Left lobe of liver (tissue), 2 donors: ENCODE data around the gene SEPTIN6. TPM values are rescaled to one million over a fixed set of nuclear protein-coding genes. Genes with fewer than 3 reads are reported as not detected.

Experiments
- ATAC-seq: fragments of 200-7000 bp; cut with Tn5 transposase; one replicate; pipeline ENCODE4 v1.9.1; 2020; ENCODE audit warnings: mild to moderate bottlenecking, moderate library complexity
- DNase-seq: peaks from one replicate; pipeline ENCODE4 v3.0.0-alpha.2; 2020; ENCODE audit warnings: low spot score
- total RNA-seq: library from RNA; stranded (reverse); gene quantifications from one replicate; pipeline ENCODE4 v1.2.1, GENCODE V29; 2021
- donor health status: DM: no; HTN: no; CAD: no; lungs with moderate emphysema.
- donor health status: DM: no; HTN: yes; CAD: no.

The SEPTIN6 gene
- 13.7 TPM for total RNA-seq

DNA sequence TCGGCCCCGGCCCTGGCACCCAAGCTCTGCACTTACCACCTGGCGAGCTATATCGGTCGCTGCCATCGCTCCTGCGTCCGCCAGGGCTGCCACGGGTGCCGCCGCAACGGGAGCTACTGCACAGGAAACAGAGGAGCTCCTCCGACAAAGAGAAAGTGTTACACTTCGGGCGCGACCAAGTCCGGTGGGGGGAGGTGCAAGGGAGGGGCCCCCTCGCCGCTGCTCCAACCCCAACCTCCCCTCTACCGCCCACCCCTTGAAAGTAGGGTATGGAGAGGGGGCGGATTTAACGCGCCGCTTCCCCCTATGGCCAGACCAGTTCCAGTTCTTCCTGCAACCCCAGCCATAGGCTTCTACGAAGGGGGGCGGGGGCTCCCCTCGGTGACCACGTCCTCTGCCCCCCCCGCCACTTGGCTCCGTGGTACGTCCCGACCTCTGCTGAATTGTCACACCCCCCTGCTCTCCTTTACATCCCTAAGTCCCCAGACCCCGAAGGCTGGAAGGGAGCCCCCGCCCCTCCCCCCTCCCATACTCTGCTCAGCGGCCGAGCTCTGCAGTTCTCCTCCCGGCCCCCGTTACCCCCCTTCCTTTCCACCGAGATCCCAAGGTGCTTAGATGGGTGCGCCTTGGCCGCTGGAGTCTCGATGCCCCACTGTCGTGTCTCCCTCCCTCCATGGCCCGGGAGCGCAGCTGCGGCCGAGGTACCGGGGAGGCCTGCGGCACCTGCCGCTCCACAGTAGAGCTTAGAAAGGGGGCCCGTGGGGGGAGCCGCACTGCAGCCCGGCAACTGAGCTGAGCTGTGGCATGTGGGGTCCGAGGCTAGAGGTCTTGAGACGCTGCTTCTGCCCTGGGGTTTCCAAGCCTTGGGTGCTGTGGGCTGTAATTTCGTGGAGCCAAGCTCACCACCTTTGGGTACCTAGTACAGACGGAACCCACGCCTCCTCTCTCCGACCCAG is at the start of gene SEPTIN6:
Gene SEPTIN6 (minus strand): TSS at position 129 of the 956 bp plus-strand sequence. CDS start 63 bp downstream, at position 66.
- peak; percentile 64 for ATAC-seq
- peak; percentile 60 for DNase-seq

DNA sequence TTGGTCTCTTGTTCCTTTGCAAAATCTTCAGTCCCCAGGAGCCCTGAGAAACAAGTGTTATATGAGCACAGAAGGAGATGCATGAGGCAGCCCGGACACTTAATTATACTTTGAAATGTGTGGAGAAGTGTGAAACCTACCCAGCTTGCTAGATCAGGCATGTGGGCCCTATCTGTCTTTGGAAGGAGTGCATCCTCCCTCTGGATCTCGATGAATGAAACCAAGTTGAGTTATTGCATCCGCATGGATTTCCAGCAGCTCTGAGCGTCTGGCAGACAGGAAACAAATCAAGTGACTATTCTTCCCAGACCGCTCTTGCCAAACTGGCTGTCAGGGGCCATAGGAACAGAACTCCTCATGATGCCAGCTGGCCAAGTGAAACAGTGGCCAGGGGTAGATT is 45.8 kb upstream of the SEPTIN6 start:
- ATAC-seq (no peak), DNase-seq (no peak)

DNA sequence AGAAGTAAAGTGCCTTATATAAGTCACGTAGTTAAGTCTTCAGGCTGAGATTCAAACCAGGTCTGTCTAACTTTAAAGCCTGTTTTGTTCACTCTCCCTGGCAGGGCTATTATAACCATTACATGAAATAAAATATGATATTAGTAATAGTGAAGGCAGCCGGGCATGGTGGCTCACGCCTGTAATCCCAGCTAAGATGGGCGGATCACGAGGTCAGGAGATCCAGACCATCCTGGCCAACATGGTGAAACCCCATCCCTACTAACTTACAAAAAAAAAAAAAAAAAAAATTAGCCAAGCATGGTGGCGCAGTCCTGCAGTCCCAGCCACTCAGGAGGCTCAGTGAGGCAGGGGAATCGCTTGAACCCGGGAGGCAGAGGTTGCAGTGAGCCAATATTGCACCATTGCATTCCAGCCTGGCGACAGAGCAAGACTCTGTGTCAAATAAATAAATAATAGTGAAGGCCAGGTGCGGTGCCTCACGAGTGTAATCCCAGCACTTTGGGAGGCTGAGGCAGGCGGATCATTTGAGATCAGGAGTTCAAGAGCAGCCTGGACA is 43.3 kb upstream of the SEPTIN6 start:
- ATAC-seq = no peak
- no peak for DNase-seq

- ATAC-seq (peak; percentile 29), DNase-seq (no peak)
Observed at GRCh38 chrX:119735467-119735866, 42.5 kb upstream of the SEPTIN6 start.

DNA sequence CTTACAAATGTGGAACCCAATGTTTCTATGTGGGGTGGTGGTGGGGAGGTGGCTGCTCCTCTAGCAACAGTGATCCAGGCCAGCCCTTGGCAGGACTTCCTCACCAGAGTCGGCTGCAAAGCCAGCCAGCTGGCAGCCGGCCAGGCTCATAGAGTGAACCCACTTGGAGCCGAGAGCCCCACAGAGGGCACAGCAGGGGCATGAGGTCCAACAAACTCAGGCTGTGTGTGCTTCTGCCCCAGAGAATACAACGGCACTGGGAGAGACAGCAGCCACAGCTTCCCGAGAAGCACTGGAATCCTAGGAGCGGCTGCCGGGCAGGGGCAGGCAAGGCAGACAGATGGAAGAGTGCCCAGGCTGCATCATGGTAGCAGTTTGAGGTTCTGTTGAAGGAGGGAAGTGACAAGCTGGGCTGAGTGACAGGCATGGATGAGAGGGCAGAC is 42.0 kb upstream of the SEPTIN6 start:
- peak; percentile 89 for ATAC-seq
- peak; percentile 76 for DNase-seq

DNA sequence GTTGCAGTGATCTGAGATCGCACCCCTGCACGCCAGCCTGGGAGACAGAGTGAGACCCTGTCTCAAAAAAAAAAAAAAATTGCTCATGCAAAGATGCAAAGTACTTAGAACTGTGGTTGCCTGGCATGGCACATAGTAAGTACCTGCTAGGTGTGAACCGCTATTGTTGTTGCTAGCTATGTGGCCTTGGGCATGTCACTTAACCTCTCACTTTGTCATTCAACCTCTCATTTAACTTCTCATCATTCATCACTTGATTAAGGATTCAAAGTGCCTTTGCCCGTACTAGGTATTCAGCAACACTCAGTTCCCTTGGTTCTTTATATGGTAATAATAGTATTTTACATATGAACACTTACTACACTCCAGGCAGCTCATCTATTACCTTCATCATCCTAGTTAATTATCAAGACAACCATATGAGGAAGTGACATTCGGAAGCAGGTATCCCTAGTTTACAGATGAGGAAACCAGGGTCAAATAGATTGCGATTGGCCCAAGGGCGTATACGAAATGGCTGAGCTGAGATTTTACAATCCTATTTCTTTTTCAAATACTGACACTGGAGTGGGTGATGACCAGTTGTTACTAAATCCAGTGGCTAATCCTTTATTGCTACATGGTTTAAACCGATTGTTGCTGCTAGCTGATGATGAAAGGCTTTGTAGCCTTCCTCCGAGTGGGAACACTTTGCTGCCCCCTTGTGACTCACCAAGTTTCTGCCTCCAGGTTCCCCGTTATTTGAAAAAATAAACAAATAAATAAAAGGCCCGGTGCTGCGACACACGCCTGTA is 36.6 kb upstream of the SEPTIN6 start:
- peak; percentile 52 for DNase-seq
- ATAC-seq = peak; percentile 91

- ATAC-seq (no peak), DNase-seq (no peak)
Observed at GRCh38 chrX:119728487-119728886, 35.5 kb upstream of the SEPTIN6 start.

DNA sequence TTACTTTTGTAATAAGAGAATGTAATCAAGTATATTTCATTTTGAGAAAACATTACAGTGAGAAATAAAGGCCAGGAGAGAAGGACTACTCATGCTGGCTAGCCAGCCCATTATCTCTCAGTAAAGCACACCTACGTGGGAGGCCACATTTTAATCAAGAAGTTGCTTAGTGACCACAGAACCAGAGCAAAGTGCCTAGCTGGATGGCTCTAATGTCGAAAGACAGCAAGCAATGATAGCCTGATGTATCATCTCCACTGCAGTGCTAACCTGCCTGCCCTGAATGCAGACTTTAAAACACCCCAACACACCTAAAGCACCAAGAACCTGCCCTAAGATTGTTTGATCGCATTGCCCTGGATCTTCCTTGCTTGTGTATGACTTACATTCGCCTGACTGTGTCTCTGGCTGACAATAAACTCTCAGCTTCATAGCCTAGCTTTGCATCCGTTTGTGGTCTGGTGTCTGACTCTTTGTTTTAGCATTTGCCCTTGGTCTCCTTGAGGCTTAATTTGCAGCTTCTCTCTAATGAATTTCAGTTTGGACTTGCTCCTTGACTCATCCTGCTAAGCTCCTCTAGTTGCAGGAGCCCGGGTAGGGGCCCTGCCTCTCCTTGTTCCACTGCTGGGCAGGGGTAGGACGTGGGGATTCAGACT is 34.1 kb upstream of the SEPTIN6 start:
- ATAC-seq = no peak
- no peak for DNase-seq

- no peak for ATAC-seq
Observed at GRCh38 chrX:119721926-119722325, 29.0 kb upstream of the SEPTIN6 start.

DNA sequence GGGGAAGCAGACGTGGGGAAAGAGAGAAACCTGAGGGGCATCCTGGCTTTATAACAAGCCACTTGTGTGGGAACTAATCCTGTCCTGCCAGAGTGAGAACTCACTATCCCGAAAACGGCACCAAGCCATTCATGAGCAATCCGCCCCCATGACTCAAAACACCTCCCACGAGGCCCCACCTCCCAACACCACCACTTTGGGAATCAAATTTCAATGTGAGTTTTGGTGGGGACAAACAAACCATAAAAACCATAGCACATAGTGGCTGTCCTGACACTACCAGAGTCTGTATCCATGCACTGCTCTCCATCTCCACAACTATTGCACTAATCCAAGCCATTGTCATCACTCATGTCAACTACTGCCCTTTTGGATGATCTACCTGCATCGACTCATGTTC is 28.5 kb upstream of the SEPTIN6 start:
- DNase-seq = no peak
- no peak for ATAC-seq

More at GRCh38 chrX:119721926-119722325, 29.0 kb upstream of the SEPTIN6 start:
- no peak for DNase-seq

DNA sequence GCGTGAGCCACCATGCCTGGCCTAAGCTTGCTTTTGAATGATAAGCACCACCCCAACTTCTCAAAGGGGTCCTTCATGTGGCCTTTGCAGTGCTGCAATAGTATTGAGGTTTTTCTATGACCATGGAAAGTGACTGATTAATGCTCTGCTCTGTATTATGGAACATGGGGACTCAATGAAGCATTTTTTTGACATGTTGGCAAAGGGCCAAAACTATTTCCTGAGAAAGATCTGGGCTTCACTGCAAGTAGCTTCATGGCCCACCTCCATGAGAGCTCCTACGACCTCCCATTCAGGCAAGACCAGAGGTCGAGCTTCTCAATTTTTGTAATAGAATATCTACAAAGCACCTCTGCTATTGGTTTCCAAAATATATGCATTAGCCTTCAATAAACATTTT is 16.7 kb upstream of the SEPTIN6 start:
- DNase-seq (no peak), ATAC-seq (no peak)

GRCh38 chrX:119708936-119709335 is 16.0 kb upstream of the SEPTIN6 start:
- no peak for DNase-seq
- ATAC-seq = no peak

DNA sequence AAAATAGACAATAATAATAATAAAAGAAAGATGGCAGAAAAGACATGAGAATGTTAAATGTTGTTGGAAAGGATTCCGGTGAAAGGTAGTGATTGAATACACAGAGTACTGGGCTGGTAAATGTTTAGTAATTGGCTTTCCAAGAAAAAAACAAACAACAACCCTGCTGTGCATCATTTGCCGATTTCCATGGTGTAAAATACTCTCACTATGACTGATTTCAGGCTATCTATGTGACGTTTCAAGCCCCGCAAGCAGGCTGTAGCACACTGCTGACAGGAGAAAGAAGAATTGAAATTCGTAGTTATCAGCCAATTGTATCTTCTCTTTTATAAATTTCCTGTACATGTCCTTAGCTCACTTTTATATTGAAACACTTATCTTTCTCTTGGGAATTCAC is 13.6 kb upstream of the SEPTIN6 start:
- DNase-seq (no peak), ATAC-seq (no peak)

- ATAC-seq = peak; percentile 94
- DNase-seq = no peak
Observed at GRCh38 chrX:119698845-119699244, 5.9 kb upstream of the SEPTIN6 start.

- ATAC-seq = no peak
- DNase-seq = no peak
Observed at GRCh38 chrX:119696251-119696890, 3.4 kb upstream of the SEPTIN6 start.

- no peak for ATAC-seq
- no peak for DNase-seq
Observed at GRCh38 chrX:119695535-119696050, 2.6 kb upstream of the SEPTIN6 start.

DNA sequence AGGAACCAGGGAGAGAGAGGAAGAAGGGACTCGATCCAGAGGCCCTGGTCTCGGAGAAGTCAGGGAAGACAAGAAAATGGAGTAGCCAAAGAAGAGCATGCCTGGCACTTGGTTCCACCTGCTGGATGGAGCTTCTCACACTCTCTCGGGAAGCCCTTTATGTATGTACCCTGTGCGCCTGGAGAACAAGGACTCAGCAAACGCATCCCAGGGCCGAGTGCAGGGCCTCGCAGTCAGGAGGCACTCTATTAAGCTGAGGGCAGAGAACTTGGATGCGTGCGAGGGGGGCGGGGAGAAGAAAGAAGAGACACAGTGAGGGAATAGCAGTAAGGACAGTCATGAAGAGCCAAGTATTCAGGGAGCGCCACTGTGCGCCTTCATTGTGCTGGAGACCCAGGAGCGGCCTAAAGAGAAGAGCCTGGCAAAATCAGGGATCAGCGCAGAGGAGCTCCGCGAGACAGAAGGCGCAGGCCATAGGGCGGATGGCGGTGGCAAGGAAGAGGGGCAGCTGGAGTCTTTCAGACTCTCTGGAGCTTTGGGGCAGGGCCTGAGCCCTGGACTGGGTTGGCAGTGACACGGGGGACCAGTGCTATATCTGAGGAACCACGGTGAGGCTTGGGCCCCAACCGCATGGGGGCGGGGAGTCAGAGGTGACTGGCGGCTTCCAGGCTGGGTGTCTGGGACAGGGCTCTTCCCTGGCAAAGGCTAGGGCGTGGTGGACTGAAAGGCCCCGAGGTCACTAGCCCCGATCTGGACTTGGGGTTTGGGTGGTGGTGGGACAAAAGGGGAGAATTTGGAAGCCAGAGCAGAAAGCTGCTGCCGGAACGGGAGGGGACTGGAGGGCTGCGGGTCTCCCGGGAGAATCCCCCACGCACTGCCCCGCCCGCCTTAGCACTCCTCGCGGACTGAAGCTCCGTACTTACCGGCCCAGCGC is 1.9 kb upstream of the SEPTIN6 start:
- ATAC-seq = no peak
- no peak for DNase-seq

DNA sequence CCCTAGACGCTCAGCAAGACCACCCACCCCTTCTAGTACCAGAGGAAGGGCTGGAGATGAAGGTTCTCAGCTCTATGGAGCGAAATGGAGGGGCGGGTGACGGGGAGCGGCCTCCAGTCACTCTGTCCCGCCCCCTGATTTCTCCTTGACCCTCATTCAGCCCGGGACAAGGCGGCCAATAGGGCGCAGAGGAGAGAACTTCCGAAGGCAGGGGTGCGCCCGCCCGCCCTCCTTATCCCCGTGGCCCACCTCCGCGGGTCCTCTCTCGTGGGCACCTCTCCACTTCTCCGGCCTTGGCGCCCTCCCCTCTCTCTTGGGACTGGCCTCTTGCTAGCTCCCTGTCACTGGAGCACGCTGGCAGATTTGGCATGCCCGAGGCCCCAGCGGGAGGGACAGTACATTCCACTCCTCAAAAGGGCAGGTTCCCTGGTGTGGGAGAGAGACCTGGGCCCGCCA is 1.1 kb upstream of the SEPTIN6 start:
- ATAC-seq = no peak
- DNase-seq = no peak
